Activated T-helper 1 cell treated with Interleukin-2 at 50 U/mL for 16 hours (primary cell): ENCODE results near the gene ADCY3.

ENCODE experiments used
- DNase-seq: peaks from one replicate; pipeline ENCODE4 v3.0.0-alpha.2; 2020; ENCODE audit warnings: low read depth

The ADCY3 gene

DNA sequence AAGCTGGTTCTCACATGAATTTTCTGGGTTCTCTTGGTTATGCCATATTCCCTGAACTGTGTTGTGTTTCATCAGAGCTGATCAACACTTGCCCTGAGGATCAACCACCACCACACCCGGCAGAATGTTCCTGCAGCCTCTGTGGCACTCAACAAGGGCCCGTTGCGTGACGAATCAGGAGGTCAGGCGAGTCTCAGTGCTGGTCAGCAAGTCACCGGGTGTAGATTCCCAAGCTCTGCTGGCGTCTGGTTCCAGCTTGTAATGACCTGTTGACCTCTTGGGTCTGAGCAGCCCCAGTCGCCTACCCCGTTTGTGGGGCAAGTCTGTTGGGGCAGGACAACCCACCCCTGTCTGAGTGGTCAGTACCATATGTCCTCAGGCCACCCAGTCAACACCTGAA is 46.0 kb downstream of the ADCY3 start:
- DNase-seq, result no peak

DNA sequence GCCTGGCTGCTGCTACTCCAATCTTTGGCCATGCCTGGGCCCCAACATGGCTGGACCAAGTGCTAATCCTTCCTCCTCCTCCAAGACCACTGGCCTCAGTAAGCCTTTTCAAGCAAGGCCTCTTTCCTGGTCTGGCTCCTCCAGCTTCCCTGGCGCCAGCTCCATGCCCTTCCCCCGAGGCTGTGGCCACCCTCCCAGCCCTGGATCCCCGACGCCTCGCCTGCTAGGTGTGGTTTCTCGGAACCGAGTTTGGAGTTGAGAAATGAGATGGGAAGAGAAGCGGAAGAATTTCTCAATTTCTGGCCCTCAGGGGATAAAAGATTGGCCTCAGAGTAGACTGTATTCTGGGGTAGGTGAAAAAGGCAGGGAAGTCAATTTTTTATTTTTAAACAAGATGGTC is 46.4 kb downstream of the ADCY3 start:
- no peak for DNase-seq

GRCh38 chr2:24872344-24873115 is 47.5 kb downstream of the ADCY3 start:
- no peak for DNase-seq

- DNase-seq, result no peak
Measured at GRCh38 chr2:24871852-24872333, 48.1 kb downstream of the ADCY3 start.

DNA sequence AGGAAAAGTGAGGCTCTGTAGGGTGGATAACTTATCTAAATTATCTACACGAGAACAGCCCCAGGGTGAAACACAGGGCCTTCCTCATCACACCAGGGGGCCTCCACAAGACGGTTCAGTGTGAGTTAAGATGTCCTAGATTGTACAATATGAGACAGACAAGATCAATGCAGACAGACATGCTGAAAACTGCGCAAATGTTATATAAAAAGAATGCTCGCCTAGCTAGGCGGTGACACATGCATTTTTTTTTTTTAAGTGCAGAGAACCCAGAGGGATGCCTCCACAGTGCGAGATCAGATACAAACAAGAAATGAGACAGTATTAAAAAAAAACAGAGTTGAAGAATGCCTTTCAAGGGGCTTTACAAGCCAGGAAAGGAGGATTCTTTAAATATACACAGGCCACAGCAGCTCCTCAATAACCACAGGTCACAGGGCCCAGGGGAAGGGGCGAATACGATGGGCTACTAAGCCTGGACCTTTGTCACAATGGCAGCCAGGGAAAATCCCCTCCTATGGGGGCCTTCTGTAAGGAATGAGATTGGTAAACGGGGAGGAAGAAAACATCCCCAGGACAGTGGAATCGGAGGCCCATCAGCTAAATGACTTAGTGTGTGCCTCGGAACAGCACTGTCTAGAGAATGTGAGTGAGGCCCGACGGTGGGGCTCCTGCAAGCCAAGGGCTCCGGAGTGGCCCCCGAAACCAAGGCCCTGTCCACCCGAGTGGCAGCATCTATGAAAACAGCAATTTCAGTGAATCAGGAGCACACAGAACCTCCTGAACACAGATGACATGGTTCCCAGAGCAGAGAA is 48.9 kb downstream of the ADCY3 start:
- no peak for DNase-seq

GRCh38 chr2:24870440-24870839 is 49.6 kb downstream of the ADCY3 start:
- DNase-seq, result no peak

- DNase-seq, result no peak
Measured at GRCh38 chr2:24866946-24867345, 53.1 kb downstream of the ADCY3 start.

GRCh38 chr2:24863641-24864040 is 56.4 kb downstream of the ADCY3 start:
- DNase-seq, result no peak

DNA sequence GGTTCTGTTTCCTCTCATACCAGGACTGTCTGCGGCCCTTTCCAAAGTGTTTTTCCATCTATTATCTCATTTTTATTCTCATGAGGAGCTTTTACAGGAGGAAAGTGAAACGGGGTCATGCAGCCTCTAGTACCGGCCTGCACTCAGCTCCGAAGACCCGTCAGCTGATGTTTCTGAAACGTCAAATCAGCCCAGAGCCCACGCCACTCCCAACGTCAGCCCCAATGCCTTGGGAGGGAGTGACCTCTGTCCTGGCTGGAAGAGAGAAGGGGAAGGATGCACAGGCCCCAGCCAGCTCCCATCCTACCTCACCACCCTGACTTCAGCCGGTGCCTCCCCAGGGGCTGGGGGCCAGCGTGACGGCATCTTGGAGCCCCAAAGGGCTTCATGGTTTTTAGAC is 58.5 kb downstream of the ADCY3 start:
- no peak for DNase-seq

DNA sequence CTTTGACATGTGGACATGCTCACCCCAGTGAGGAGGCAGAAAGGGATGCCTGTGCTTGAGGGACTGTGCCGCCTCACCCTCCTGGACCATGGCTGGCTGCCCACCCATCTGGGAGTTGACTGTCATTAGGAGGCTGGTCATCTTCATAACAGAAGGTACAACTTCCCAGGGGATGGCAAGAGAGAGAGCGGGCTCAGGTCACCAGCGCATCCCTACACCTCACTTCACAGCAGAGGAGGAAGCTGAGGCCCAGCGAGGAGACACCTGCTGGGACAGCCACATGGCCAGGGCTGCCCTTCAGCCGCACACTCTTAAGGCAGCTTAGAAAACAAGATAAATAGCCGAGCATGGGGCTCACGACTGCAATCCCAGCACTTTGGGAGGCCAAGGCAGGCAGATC is 59.4 kb downstream of the ADCY3 start:
- no peak for DNase-seq

DNA sequence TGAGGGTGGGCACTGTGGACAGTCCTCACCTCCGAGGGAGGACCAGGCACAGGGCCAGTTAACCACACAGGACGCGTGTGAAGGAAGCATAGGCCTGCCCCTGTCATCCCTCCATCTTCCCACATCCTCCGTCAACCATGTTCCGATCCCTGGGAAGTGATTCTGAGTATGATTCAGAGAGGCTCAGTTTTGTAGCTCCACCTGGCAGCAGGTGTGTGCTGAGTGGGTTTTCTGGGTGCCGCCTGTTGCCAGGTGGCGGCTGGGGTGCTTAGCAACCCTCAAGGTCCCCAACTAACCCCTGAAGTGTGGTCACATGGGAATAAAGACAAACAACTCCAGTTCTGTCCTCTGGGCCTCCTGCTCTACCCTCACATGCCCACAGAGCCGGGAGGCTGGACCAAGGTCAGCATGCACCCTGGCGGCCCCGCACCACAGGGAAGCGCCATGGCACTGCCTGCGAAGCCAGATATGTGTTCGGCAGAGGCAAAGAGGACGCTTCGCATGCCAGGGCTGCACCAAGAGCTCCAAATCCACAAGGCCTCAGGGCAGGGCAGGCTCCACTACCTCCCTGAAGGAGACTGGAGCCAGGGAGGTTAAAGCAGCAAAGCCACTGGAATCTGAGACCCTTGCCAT is 60.0 kb downstream of the ADCY3 start:
- DNase-seq, result no peak

DNA sequence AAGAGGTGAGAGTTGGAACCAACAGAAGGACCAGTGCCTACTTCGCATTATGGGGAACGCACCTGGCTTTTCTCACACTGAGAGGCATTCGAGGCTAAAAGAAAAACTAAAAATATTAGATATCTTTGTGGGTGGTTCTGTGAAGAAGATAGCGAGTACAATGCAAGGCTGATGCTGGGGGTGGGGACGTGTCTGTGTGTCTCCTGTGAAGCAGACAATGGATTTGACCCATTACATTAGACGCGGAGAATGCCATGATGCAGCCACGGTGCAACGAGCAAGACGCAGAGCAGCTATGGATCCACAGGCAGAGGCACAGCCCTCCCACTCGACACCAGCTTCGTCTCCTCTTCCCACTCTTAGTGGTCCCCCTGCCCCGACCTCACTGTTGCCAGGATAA is 61.0 kb downstream of the ADCY3 start:
- DNase-seq, result no peak

GRCh38 chr2:24857746-24858145 is 62.3 kb downstream of the ADCY3 start:
- DNase-seq, result no peak

GRCh38 chr2:24856791-24857211 is 63.2 kb downstream of the ADCY3 start:
- no peak for DNase-seq

DNA sequence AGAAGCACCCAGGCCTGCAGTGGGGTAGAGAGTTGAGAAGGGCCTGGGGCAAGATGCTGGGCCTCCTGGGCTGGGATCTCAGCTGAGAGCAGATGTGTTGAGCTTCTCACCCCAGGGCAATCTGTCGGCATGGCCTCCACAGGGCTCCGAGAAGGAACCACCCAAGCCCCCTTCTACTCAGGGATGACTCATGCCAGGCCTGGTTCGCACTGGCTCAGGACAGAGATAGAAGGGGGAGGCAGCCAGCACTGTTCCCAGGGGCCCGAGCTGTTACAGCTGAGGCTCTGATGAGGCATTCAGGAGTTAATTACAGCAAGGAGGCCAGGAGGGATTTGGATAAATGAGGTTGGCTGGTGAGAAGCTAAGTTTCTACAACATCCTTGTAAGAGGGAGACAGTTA is 64.3 kb downstream of the ADCY3 start:
- DNase-seq, result no peak

DNA sequence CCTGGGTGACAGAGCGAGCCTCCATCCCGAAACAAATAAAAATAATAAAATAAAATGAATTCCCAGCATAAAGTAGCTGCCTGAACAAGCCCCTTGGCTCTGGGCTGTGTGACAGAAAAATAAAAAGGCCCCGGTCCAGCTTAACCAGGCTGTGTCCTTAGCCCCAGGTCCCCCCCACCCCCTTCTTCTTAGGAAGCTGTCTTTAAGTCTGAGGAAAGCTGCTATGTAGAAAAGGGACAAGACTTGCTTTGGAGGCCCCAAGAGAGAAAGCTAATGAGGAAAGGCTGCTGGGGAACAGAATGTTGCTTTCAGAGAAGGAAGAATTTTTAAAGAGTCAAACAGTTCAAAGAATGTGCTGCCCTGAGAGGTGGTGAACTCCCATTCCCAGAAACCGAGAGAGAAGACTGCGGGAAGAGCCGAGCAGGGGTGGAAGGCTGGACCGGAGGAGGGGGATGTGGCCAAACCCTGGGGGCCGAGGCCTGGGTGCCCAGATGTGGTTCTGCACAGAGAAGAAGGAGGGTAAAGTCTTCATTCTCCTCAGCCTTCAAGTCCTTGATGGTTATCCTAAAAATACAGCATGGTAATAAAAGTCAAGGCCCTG is 64.9 kb downstream of the ADCY3 start:
- no peak for DNase-seq

DNA sequence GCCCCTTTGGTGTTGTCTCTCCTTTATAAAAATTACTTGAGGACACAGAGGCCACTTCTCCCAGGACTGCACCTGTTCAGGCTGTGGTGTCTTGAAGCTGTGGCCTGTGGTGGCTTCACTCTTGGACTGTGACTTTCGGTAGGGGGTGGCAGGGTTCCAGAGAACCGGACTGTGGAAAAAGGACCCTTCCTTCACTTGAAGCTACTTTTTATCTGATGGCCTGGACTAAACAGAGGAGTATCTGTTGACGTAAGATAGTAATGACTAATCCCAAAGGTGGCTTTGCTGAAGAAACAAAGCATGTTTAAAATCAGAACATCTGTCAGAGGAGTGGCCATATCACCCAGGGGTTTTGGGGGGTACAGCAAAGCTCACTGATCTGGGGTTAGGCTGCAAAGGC is 66.0 kb downstream of the ADCY3 start:
- no peak for DNase-seq

- no peak for DNase-seq
Measured at GRCh38 chr2:24853046-24853445, 67.0 kb downstream of the ADCY3 start.

DNA sequence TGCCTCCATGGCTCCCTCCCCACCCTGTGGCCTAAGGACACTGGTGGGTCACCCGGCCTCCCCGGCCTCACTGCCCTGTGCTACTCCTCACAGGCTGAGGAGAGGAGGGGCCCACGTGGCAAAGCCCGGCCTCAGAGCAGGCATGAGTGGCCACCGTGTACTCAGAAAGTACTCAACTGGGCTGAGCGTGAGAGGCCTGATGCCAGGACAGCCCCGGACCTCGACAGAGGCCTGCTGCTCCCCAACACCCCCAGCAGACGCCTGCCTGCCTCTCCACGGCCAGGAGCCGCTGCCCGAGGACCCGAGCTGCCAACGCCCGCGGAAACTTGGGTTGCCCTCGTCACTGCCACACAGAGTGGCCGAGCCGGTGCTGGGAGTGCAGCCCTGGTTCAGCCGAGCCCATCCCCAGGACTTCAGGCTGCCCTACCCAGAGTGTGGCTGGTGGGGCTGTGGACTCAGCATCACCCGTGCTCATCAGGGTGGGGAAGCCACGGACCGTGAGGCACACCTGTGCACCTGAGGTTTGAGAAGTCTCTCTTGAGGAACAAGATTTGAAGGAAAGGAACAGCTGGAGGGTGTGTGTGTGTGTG is 67.5 kb downstream of the ADCY3 start:
- no peak for DNase-seq

- no peak for DNase-seq
Measured at GRCh38 chr2:24852026-24852425, 68.0 kb downstream of the ADCY3 start.

DNA sequence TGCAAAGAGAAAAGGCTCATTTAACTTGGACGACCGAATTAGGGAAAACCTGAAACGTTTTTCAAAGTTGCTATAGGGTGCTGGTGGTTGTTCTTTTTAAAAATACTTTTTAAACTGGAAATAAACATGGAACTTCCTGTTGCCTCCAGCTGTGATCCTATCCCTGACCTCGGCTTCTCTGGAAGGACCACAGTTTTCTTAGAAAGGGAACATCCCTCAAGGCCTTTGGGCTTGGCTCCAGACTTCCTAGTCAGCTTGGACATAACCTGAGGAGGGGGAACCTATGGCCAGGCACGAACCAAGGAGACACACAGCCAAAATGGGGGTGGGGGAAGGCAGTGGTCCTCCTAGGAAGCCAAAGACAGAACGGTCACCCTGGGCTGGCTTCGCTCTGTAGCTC is 69.1 kb downstream of the ADCY3 start:
- no peak for DNase-seq

- no peak for DNase-seq
Measured at GRCh38 chr2:24845691-24846090, 74.3 kb downstream of the ADCY3 start.
